DND-41 (cell line): ENCODE measurements around the gene RBMXL2.

Experiments
- CTCF ChIP-seq: IDR thresholded peaks from 2 replicates; pipeline ENCODE4 v1.5.1; 2012; ENCODE audit warnings: borderline replicate concordance, low read length, moderate library complexity, mild to moderate bottlenecking; ENCODE audit not compliant: poor library complexity, severe bottlenecking; ENCODE audit errors: extremely low read depth
- EZH2 ChIP-seq: IDR thresholded peaks from 3 replicates; pipeline ENCODE4 v1.6.1; 2012; ENCODE audit warnings: borderline replicate concordance, low read depth, mild to moderate bottlenecking, moderate library complexity, low read length, inconsistent platforms; ENCODE audit not compliant: severe bottlenecking

- no peak for TF ChIP-seq CTCF
- no peak for TF ChIP-seq EZH2
These were observed 16.3 kb upstream of the RBMXL2 start for GRCh38 chr11:7072401-7073028.
